K562 (cell line): ENCODE measurements around the gene CHKB. TPM values are rescaled to one million over a fixed set of nuclear protein-coding genes. Genes with fewer than 3 reads are reported as not detected.

ENCODE experiments used
- BRF2 ChIP-seq: IDR thresholded peaks from 3 replicates; pipeline ENCODE4 v1.6.1; 2011; ENCODE audit warnings: borderline replicate concordance, mild to moderate bottlenecking; ENCODE audit not compliant: insufficient read length, insufficient read depth
- NFATC3 ChIP-seq: fragments of 450-650 bp; IDR thresholded peaks from 2 replicates; pipeline ENCODE4 v1.6.1; 2017; ENCODE audit warnings: mild to moderate bottlenecking
- RFX7 ChIP-seq: fragments of 250-450 bp; sonication (Bioruptor Pico); IDR thresholded peaks from 2 replicates; pipeline ENCODE4 v1.5.1; 2021; ENCODE audit warnings: mild to moderate bottlenecking
- TEAD2 ChIP-seq: fragments of 450-650 bp; IDR thresholded peaks from 2 replicates; pipeline ENCODE4 v1.6.1; 2016; ENCODE audit warnings: missing genetic modification characterization, control low read depth, missing compliant biosample characterization
- ZBTB12 ChIP-seq: fragments of 250-450 bp; sonication (Bioruptor Pico); IDR thresholded peaks from 2 replicates; pipeline ENCODE4 v1.4.0; 2020
- ZBTB33 ChIP-seq: sonication (generic); formaldehyde crosslinking; IDR thresholded peaks from 2 replicates; pipeline ENCODE4 v1.8.1; 2023; ENCODE audit warnings: mild to moderate bottlenecking, missing genetic modification reagents
- ZBTB40 ChIP-seq, 2 experiments: fragments of 450-650 bp in 1 of 2; sonication (generic) in 1 of 2; formaldehyde crosslinking in 1 of 2; IDR thresholded peaks; 2 replicates each; pipeline versions ENCODE4 v1.7.1 to v1.9.0; 2016 to 2022; ENCODE audit warnings: inconsistent platforms in 1 of 2, mild to moderate bottlenecking in 1 of 2, missing genetic modification reagents in 1 of 2
- ZMIZ1 ChIP-seq, 2 experiments: fragments of 150-350 bp in 1 of 2; IDR thresholded peaks; 2 replicates each; pipeline ENCODE4 v1.6.1; 2012 to 2016; ENCODE audit warnings: low read depth in 2 of 2, low read length in 2 of 2, mild to moderate bottlenecking in 1 of 2, moderate library complexity in 1 of 2
- polyA plus RNA-seq, 8 experiments: library from polyadenylated mRNA; depleted of rRNA in 4 of 8; stranded (reverse) in 5 of 8; unstranded in 3 of 8; fragments of >200 nt; fragmentation: Nextera tagmentation in 2 of 8; fragmentation: Illumina TruSeq in 1 of 8; extraction: Ambion mirVana in 2 of 8; extraction: Trizol in 1 of 8; gene quantifications; 2 replicates each; pipeline versions ENCODE4 v1.2.1 to v1.2.3, GENCODE V29; 2011 to 2014; ENCODE audit warnings: inconsistent platforms in 1 of 8, missing spikeins in 1 of 8
- total RNA-seq, 7 experiments: library from RNA; depleted of rRNA in 6 of 7; stranded (reverse); fragments of >200 nt in 6 of 7; fragmentation: Illumina TruSeq in 2 of 7; extraction: Trizol in 2 of 7; gene quantifications; 2 replicates each; pipeline versions ENCODE4 v1.2.1 to v1.2.3, GENCODE V29; 2011 to 2021; ENCODE audit warnings: low replicate concordance in 1 of 7

The CHKB gene
- total and polyA plus RNA-seq, 9 of the 15 experiments (the other 6 are each of a cell fraction or from before 2014, with no cell fraction given), result 2.7 to 31.0 (median 11.0) TPM

GRCh38 chr22:50544078-50544745, 38.4 kb downstream of the CHKB start (continued):
- TF ChIP-seq ZMIZ1 (IDR thresholded peaks at IDR 0.05; ENCODE audit: low read depth in 2 of 2, low read length in 2 of 2) (no peak), ZBTB40 (IDR thresholded peaks at IDR 0.05) (no peak), ZBTB40 (CRISPR knock-in tag; IDR thresholded peaks at IDR 0.05) (no peak), BRF2 (no peak), RFX7 (CRISPR knock-in tag) (no peak), NFATC3 (no peak), TEAD2 (tag) (no peak), ZBTB33 (CRISPR knock-in tag) (peak; percentile 40; the same call in 1 of the 2 replicates), ZBTB12 (CRISPR knock-in tag) (no peak)
